Liver (tissue), 9 donors: ENCODE data around the gene TMEM63A. TPM values are rescaled to one million over a fixed set of nuclear protein-coding genes. Genes with fewer than 3 reads are reported as not detected.
A peak's percentile ranks its signal among the peaks of the same experiment; 100 is the strongest.

ENCODE experiments used
- DNase-seq: peaks from one replicate; pipeline ENCODE4 v3.0.0-alpha.2; 2017; ENCODE audit warnings: low spot score
- H3K27ac ChIP-seq, 2 donors: one replicate each; pipeline ENCODE4 v1.7.0; 2013; ENCODE audit warnings: inconsistent platforms in 2 of 2, low read length in 2 of 2, control low read depth in 1 of 2, low read depth in 1 of 2, mild to moderate bottlenecking in 1 of 2
- H3K27me3 ChIP-seq, 4 donors: one replicate each; pipeline versions ENCODE4 v1.6.1 to v1.7.0; 2013; ENCODE audit warnings: low read length in 3 of 4, inconsistent platforms in 1 of 4, mild to moderate bottlenecking in 1 of 4, moderate library complexity in 1 of 4; ENCODE audit not compliant: control insufficient read depth in 4 of 4, insufficient read depth in 4 of 4
- H3K36me3 ChIP-seq, 4 donors: one replicate each; pipeline versions ENCODE4 v1.6.1 to v1.7.0; 2013; ENCODE audit warnings: low read length in 3 of 4, mild to moderate bottlenecking in 3 of 4, low read depth in 1 of 4, moderate library complexity in 1 of 4; ENCODE audit not compliant: control insufficient read depth in 4 of 4, insufficient read depth in 3 of 4
- H3K4me1 ChIP-seq, 4 donors: one replicate each; pipeline versions ENCODE4 v1.6.1 to v1.7.0; 2013; ENCODE audit warnings: low read length in 3 of 4, mild to moderate bottlenecking in 3 of 4, moderate library complexity in 1 of 4; ENCODE audit not compliant: control insufficient read depth in 4 of 4, insufficient read depth in 4 of 4
- H3K4me3 ChIP-seq, 3 donors: one replicate each; pipeline versions ENCODE4 v1.6.1 to v1.7.0; 2013; ENCODE audit warnings: low read length in 3 of 3, control low read depth in 1 of 3, low read depth in 1 of 3, mild to moderate bottlenecking in 1 of 3
- H3K9ac ChIP-seq, 2 donors: one replicate each; pipeline ENCODE4 v1.7.0; 2013; ENCODE audit warnings: low read length in 2 of 2, mild to moderate bottlenecking in 2 of 2, moderate library complexity in 2 of 2, control low read depth in 1 of 2, low read depth in 1 of 2
- H3K9me3 ChIP-seq, 4 donors: one replicate each; pipeline versions ENCODE4 v1.6.1 to v1.7.0; 2013; ENCODE audit warnings: low read length in 3 of 4; ENCODE audit not compliant: control insufficient read depth in 4 of 4
- ATF3 ChIP-seq: IDR thresholded peaks from 2 replicates; pipeline ENCODE4 v1.6.1; 2016; ENCODE audit warnings: antibody characterized with exemption
- EGR1 ChIP-seq, 2 donors: IDR thresholded peaks; 2 replicates each; pipeline ENCODE4 v1.6.1; 2016 to 2018; ENCODE audit warnings: antibody characterized with exemption in 2 of 2, low read depth in 2 of 2
- FOXA1 ChIP-seq: IDR thresholded peaks from 2 replicates; pipeline ENCODE4 v1.6.1; 2016; ENCODE audit warnings: antibody characterized with exemption
- HNF4A ChIP-seq, 2 donors: conservative IDR thresholded peaks; 2 replicates each; pipeline ENCODE4 v1.6.1; 2016; ENCODE audit warnings: antibody characterized with exemption in 2 of 2, mild to moderate bottlenecking in 2 of 2
- HNF4G ChIP-seq: IDR thresholded peaks from 2 replicates; pipeline ENCODE4 v1.6.1; 2016; ENCODE audit warnings: antibody characterized with exemption
- MAX ChIP-seq: IDR thresholded peaks from 2 replicates; pipeline ENCODE4 v1.6.1; 2016; ENCODE audit warnings: antibody characterized with exemption
- NR2F2 ChIP-seq: IDR thresholded peaks from 2 replicates; pipeline ENCODE4 v1.6.1; 2016; ENCODE audit warnings: antibody characterized with exemption
- REST ChIP-seq: IDR thresholded peaks from 2 replicates; pipeline ENCODE4 v1.6.1; 2016; ENCODE audit warnings: antibody characterized with exemption, mild to moderate bottlenecking
- RXRA ChIP-seq, 2 donors: IDR thresholded peaks; 2 replicates each; pipeline ENCODE4 v1.6.1; 2017 to 2018; ENCODE audit warnings: antibody characterized with exemption in 2 of 2, mild to moderate bottlenecking in 1 of 2
- TAF1 ChIP-seq: conservative IDR thresholded peaks from 2 replicates; pipeline ENCODE4 v1.6.1; 2016; ENCODE audit warnings: antibody characterized with exemption, mild to moderate bottlenecking
- YY1 ChIP-seq: IDR thresholded peaks from 2 replicates; pipeline ENCODE4 v1.6.1; 2016; ENCODE audit warnings: antibody characterized with exemption, mild to moderate bottlenecking
- WGBS: extraction: QIAGEN DNeasy Blood & Tissue Kit; methylation state at CpG from one replicate; pipeline ENCODE4 v1.1.7; 2013; 5-methylcytosine and 5-hydroxymethylcytosine counted together
- polyA plus RNA-seq, 2 donors: library from polyadenylated mRNA; stranded (reverse) in 1 of 2; unstranded in 1 of 2; fragments of 200-250 nt in 1 of 2; fragments of >200 nt in 1 of 2; fragmentation: Nextera tagmentation in 1 of 2; extraction: Ambion mirVana in 1 of 2; gene quantifications; one replicate each; pipeline versions ENCODE4 v1.2.1 to v1.2.3, GENCODE V29; 2013 to 2015
- total RNA-seq, 2 donors: library from RNA; depleted of rRNA; stranded (reverse); fragments of >200 nt; gene quantifications; one replicate each; pipeline ENCODE4 v1.2.3, GENCODE V29; 2014
- donor health status: healthy.
- donor health status: healthy.
- donor health status: healthy.
- donor health status: healthy.
- donor health status: healthy.

Gene TMEM63A
- total and polyA plus RNA-seq, 4 donors: 9.6 to 54.0 (median 11.6) TPM

GRCh38 chr1:225908773-225909172 is 26.6 kb upstream of the TMEM63A start:
- Histone ChIP-seq H3K4me3 (no peak overlapping the region), H3K9me3 (no peaks in the 10 kb centered on the region), H3K4me1 (peaks cover 0 to 2% (median 0%) of the 10 kb centered on the region in 4 donors), H3K36me3 (no peaks in the 10 kb centered on the region), H3K27me3 (no peaks in the 10 kb centered on the region), H3K9ac (no peak overlapping the region), H3K27ac (no peak overlapping the region)
- TF ChIP-seq REST: no peak
- DNase-seq: no peak
- WGBS: 88% methylated on average over 2 of the region's 2 CpGs

- Histone ChIP-seq H3K36me3 (no peaks in the 10 kb centered on the region), H3K9me3 (no peaks in the 10 kb centered on the region), H3K27ac (no peak overlapping the region), H3K4me1 (peaks cover 0 to 2% (median 0%) of the 10 kb centered on the region in 4 donors), H3K4me3 (no peak overlapping the region), H3K27me3 (no peaks in the 10 kb centered on the region), H3K9ac (no peak overlapping the region)
- no peak for DNase-seq
- TF ChIP-seq ATF3 (no peak), HNF4G (no peak), FOXA1 (no peak), RXRA (IDR thresholded peaks at IDR 0.05) (peak in 1 of 2 donors; percentile 39), YY1 (no peak), MAX (no peak), EGR1 (IDR thresholded peaks at IDR 0.05; ENCODE audit: low read depth in 2 of 2) (no peak), TAF1 (no peak), REST (no peak), NR2F2 (no peak), HNF4A (conservative IDR thresholded peaks at IDR 0.05) (peak; percentile 22 to 75)
- 68% methylated on average over 5 of the region's 5 CpGs for WGBS
Measured at GRCh38 chr1:225908013-225908640, 25.9 kb upstream of the TMEM63A start.
